Measurements from ENCODE around the gene GCAT. TPM values are rescaled to one million over a fixed set of nuclear protein-coding genes. Genes with fewer than 3 reads are reported as not detected.
A peak's percentile ranks its signal among the peaks of the same experiment; 100 is the strongest.

The GCAT gene
- total RNA-seq, 1 donor from 2014 or later: 29.1 TPM

- no peak for TF ChIP-seq CTCF (conservative IDR thresholded peaks at IDR 0.05; ENCODE audit: low read depth, low read length)
- DNase-seq (ENCODE audit: low read depth): no peak
- no peak overlapping the region for H3K4me3 ChIP-seq (ENCODE audit: low read depth, low read length)
Observed at GRCh38 chr22:37809672-37810333, 2.1 kb downstream of the GCAT start.

- no peak overlapping the region for H3K4me3 ChIP-seq (ENCODE audit: low read depth, low read length)
- no peak for DNase-seq (ENCODE audit: low read depth)
- TF ChIP-seq CTCF (conservative IDR thresholded peaks at IDR 0.05; ENCODE audit: low read depth, low read length): no peak
Observed at GRCh38 chr22:37811867-37812266, 4.1 kb downstream of the GCAT start.

- no peak for TF ChIP-seq CTCF (conservative IDR thresholded peaks at IDR 0.05; ENCODE audit: low read depth, low read length)
- no peak for DNase-seq (ENCODE audit: low read depth)
- H3K4me3 ChIP-seq (ENCODE audit: low read depth, low read length): no peak overlapping the region
Observed at GRCh38 chr22:37812869-37813678, 5.3 kb downstream of the GCAT start.

GRCh38 chr22:37815593-37815992 lies 7.9 kb downstream of the GCAT start:
- no peak for DNase-seq (ENCODE audit: low read depth)
- no peak overlapping the region for H3K4me3 ChIP-seq (ENCODE audit: low read depth, low read length)
- TF ChIP-seq CTCF (conservative IDR thresholded peaks at IDR 0.05; ENCODE audit: low read depth, low read length): no peak

GRCh38 chr22:37816543-37817180 lies 8.9 kb downstream of the GCAT start:
- no peak for TF ChIP-seq CTCF (conservative IDR thresholded peaks at IDR 0.05; ENCODE audit: low read depth, low read length)
- H3K4me3 ChIP-seq (ENCODE audit: low read depth, low read length): no peak overlapping the region
- DNase-seq (ENCODE audit: low read depth): no peak

GRCh38 chr22:37817705-37818408 lies 10.1 kb downstream of the GCAT start:
- TF ChIP-seq CTCF (conservative IDR thresholded peaks at IDR 0.05; ENCODE audit: low read depth, low read length): peak; percentile 89
- H3K4me3 ChIP-seq (ENCODE audit: low read depth, low read length): peak overlapping the region; percentile 31
- no peak for DNase-seq (ENCODE audit: low read depth)
